Osteoblast (primary cell): ENCODE measurements around the gene TNFRSF25. TPM values are rescaled to one million over a fixed set of nuclear protein-coding genes. Genes with fewer than 3 reads are reported as not detected.

Source experiments
- DNase-seq: peaks from one replicate; pipeline ENCODE4 v3.0.0; 2011; ENCODE audit warnings: low spot score, mixed read lengths; ENCODE audit not compliant: insufficient read length; ENCODE audit errors: missing footprints
- H2AFZ ChIP-seq: 2 replicates; pipeline ENCODE4 v1.6.0; 2011; ENCODE audit warnings: mild to moderate bottlenecking, low read length
- H3K27ac ChIP-seq: 2 replicates; pipeline ENCODE4 v1.5.1; 2011; ENCODE audit warnings: mild to moderate bottlenecking, low read depth, low read length, moderate library complexity
- H3K27me3 ChIP-seq: 2 replicates; pipeline ENCODE4 v1.6.0; 2012; ENCODE audit warnings: mild to moderate bottlenecking, control low read depth, inconsistent platforms, low read length, moderate library complexity; ENCODE audit not compliant: insufficient read depth
- H3K36me3 ChIP-seq: 2 replicates; pipeline ENCODE4 v1.5.1; 2011; ENCODE audit warnings: mild to moderate bottlenecking, low read length, control low read depth, moderate library complexity; ENCODE audit not compliant: insufficient read depth
- H3K4me1 ChIP-seq: 2 replicates; pipeline ENCODE4 v1.5.1; 2011; ENCODE audit warnings: mild to moderate bottlenecking, low read length, control low read depth, moderate library complexity; ENCODE audit not compliant: insufficient read depth
- H3K4me2 ChIP-seq: 2 replicates; pipeline ENCODE4 v1.6.0; 2011; ENCODE audit warnings: mild to moderate bottlenecking, low read length; ENCODE audit not compliant: insufficient read depth
- H3K4me3 ChIP-seq: fragments of 200-600 bp; sonication (generic); 3 replicates; pipeline ENCODE4 v1.5.1; 2012; ENCODE audit warnings: mild to moderate bottlenecking, low read length, inconsistent platforms; ENCODE audit not compliant: insufficient read depth
- H3K79me2 ChIP-seq: 2 replicates; pipeline ENCODE4 v1.6.0; 2012; ENCODE audit warnings: mild to moderate bottlenecking, low read length, control low read depth, inconsistent platforms; ENCODE audit not compliant: insufficient read depth
- H3K9me3 ChIP-seq: 2 replicates; pipeline ENCODE4 v1.5.1; 2011; ENCODE audit warnings: low read depth, low read length, control low read depth
- H4K20me1 ChIP-seq: 2 replicates; pipeline ENCODE4 v1.6.0; 2012; ENCODE audit warnings: mild to moderate bottlenecking, low read length, control low read depth; ENCODE audit not compliant: insufficient read depth
- total RNA-seq: library from RNA; depleted of rRNA; stranded (reverse); fragments of >200 nt; gene quantifications from 2 replicates; pipeline ENCODE4 v1.2.3, GENCODE V29; 2012
- TF ChIP-seq, protein P1 (sequence below): IDR thresholded peaks from 2 replicates; pipeline ENCODE4 v1.5.1; 2011; ENCODE audit warnings: mild to moderate bottlenecking, low read depth, low read length, moderate library complexity; ENCODE audit errors: extremely low read depth

Gene TNFRSF25
- total RNA-seq, 1 donor, result 3.3 TPM

DNA sequence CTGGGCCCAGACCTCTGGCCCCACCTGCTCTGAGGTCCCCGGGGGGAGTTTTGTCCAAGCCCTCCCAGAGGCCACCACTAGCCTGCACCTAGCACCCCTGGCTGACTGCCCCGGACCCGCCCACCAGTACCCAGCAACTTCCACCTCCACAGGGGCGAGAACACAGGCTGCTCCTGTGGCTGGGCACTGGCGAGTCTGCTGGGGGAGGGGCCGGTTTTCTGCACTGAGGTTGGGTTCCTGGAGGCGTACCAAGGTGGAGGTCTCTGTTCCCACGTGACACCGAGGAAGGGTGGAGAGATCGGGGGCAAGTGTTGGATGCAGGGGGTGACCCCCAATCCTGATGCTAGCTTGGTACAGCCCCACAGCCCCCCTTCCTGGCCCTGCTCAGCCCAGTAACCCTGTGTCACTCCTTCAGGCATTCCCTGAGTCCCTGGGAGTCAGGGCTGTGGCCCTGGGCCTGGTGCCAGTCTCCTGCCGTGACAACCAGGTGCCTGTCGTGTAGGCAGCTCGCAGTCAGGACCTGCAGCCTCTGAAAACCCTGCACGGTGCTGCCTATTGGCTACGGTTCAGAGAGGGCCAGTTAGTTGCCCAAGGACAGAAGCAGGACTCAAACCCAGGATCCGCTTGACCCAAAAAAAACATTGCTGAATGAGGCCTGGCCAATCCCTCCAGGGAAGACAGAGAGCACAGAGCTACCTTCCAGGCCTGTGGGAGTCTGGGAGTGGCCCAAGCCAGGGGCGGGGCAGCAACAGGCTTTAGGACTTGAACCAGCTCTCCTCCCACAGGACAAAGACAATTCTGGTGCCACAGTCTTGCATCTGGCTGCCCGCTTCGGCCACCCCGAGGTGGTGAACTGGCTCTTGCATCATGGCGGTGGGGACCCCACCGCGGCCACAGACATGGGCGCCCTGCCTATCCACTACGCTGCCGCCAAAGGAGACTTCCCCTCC, 38.3 kb downstream of the TNFRSF25 start:
- no peak overlapping the region for H3K4me3 ChIP-seq
- no peaks in the 10 kb centered on the region for H3K9me3 ChIP-seq
- H3K4me2 ChIP-seq, result no peak overlapping the region
- no peak overlapping the region for H2AFZ ChIP-seq
- no peak overlapping the region for H3K27ac ChIP-seq
- TF ChIP-seq, protein P1, sequence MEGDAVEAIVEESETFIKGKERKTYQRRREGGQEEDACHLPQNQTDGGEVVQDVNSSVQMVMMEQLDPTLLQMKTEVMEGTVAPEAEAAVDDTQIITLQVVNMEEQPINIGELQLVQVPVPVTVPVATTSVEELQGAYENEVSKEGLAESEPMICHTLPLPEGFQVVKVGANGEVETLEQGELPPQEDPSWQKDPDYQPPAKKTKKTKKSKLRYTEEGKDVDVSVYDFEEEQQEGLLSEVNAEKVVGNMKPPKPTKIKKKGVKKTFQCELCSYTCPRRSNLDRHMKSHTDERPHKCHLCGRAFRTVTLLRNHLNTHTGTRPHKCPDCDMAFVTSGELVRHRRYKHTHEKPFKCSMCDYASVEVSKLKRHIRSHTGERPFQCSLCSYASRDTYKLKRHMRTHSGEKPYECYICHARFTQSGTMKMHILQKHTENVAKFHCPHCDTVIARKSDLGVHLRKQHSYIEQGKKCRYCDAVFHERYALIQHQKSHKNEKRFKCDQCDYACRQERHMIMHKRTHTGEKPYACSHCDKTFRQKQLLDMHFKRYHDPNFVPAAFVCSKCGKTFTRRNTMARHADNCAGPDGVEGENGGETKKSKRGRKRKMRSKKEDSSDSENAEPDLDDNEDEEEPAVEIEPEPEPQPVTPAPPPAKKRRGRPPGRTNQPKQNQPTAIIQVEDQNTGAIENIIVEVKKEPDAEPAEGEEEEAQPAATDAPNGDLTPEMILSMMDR, result no peak
- peaks cover 6% of the 10 kb centered on the region for H4K20me1 ChIP-seq
- no peaks in the 10 kb centered on the region for H3K36me3 ChIP-seq
- H3K4me1 ChIP-seq, result peaks cover 6% of the 10 kb centered on the region
- no peaks in the 10 kb centered on the region for H3K79me2 ChIP-seq
- peaks cover 58% of the 10 kb centered on the region for H3K27me3 ChIP-seq
- no peak for DNase-seq

- no peak for DNase-seq
- Histone ChIP-seq H3K4me1 (peaks cover 8% of the 10 kb centered on the region), H3K27ac (no peak overlapping the region), H3K4me3 (no peak overlapping the region), H4K20me1 (peaks cover 6% of the 10 kb centered on the region), H3K36me3 (no peaks in the 10 kb centered on the region), H3K4me2 (no peak overlapping the region), H3K79me2 (no peaks in the 10 kb centered on the region), H2AFZ (no peak overlapping the region), H3K27me3 (peaks cover 61% of the 10 kb centered on the region), H3K9me3 (no peaks in the 10 kb centered on the region)
- TF ChIP-seq, protein P1, result no peak
Observed at GRCh38 chr1:6426972-6427350, 39.0 kb downstream of the TNFRSF25 start.

DNA sequence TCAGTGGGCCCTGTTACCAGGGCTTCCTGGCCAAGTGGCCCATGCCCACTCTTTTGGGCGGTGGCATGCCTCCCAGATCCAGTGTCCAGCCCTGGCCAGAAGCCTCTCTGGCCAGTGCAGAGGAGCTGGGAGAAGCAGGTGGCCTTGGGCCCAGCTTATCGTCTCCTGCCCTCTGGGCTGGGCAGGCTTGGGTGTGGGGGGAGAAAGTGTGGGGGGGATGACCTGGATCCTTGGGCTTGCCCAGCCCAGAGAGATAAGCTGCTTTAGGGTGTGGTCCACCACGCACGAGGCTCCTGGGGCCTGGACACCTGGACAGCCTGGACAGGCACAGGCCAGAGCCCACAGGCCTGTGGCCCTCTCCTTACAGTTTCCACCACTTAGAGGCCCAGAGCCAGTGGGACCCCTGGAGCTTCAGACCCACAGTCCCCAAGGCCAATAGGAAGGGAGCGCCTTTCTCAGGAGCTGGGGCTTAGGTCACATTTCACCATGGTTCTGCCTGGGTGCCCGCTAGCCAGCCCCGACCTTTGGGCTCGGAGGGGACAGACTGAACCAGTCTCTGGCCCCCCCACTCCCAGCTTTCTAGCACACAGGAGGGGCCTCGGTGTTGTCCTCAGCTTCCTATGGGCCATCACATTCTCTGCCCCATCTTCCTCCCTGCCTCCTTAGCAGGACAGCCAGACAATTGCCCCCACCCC, 39.5 kb downstream of the TNFRSF25 start:
- no peak overlapping the region for H3K27ac ChIP-seq
- no peaks in the 10 kb centered on the region for H3K36me3 ChIP-seq
- peaks cover 8% of the 10 kb centered on the region for H3K4me1 ChIP-seq
- TF ChIP-seq, protein P1, result no peak
- no peaks in the 10 kb centered on the region for H3K9me3 ChIP-seq
- no peak for DNase-seq
- peaks cover 66% of the 10 kb centered on the region for H3K27me3 ChIP-seq
- H2AFZ ChIP-seq, result no peak overlapping the region
- H4K20me1 ChIP-seq, result peaks cover 6% of the 10 kb centered on the region
- no peaks in the 10 kb centered on the region for H3K79me2 ChIP-seq
- H3K4me2 ChIP-seq, result no peak overlapping the region
- H3K4me3 ChIP-seq, result no peak overlapping the region

DNA sequence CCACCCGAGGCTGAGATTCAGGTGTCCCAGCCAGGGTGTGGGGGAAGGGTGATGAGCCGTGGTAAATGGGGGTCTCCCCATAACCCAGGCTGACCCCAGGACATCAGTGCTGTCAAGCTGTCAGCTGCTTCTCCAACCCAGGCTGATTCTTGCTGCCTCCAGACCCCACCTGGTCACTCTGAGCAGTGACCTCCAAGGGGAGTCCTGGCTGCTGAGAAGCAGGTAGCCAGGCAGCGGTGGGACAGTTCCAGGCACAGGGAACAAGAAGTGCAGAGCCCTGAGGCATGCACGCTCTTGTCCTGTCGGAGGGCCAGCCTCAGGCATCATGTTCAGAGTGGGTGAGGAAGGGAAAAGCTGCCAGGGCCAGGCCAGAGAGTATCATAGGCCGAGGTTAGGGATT, 40.3 kb downstream of the TNFRSF25 start:
- Histone ChIP-seq H3K36me3 (no peaks in the 10 kb centered on the region), H4K20me1 (peaks cover 6% of the 10 kb centered on the region), H3K9me3 (no peaks in the 10 kb centered on the region), H3K4me2 (no peak overlapping the region), H3K27me3 (peaks cover 68% of the 10 kb centered on the region), H3K4me1 (peaks cover 8% of the 10 kb centered on the region), H3K79me2 (no peaks in the 10 kb centered on the region), H3K4me3 (no peak overlapping the region), H3K27ac (no peak overlapping the region), H2AFZ (no peak overlapping the region)
- TF ChIP-seq, protein P1, result no peak
- no peak for DNase-seq
